PC-3 (cell line): ENCODE results near the gene ZWILCH.
A peak's percentile ranks its signal among the peaks of the same experiment; 100 is the strongest.

Source experiments
- CTCF ChIP-seq: fragments of 300-600 bp; sonication (generic); conservative IDR thresholded peaks from 2 replicates; pipeline ENCODE4 v1.5.1; 2017; ENCODE audit warnings: antibody characterized with exemption, low read depth, mild to moderate bottlenecking, low read length
- EZH2 ChIP-seq: fragments of 300-600 bp; sonication (generic); IDR thresholded peaks from one replicate; pipeline ENCODE4 v1.6.1; 2017; ENCODE audit warnings: antibody characterized with exemption, mild to moderate bottlenecking, low read length; ENCODE audit not compliant: unreplicated experiment
- EZH2phosphoT487 ChIP-seq: fragments of 300-600 bp; sonication (generic); IDR thresholded peaks from 2 replicates; pipeline ENCODE4 v1.6.1; 2018; ENCODE audit warnings: mild to moderate bottlenecking, antibody characterized with exemption, low read length, borderline replicate concordance

GRCh38 chr15:66498501-66499386 lies 6.4 kb upstream of the ZWILCH start:
- TF ChIP-seq CTCF, result peak; percentile 41; the same call in 1 of the 2 replicates
- no peak for TF ChIP-seq EZH2
- no peak for TF ChIP-seq EZH2phosphoT487
